C4-2B (cell line): Measurements from ENCODE around the gene PFKP.
"Not testable (repeated sequence)": the region's sequence is repeated elsewhere in the genome, so short reads cannot be mapped to it uniquely, and the experiment has no call there.

ENCODE experiments used
- H3K27ac ChIP-seq: fragments of 450-650 bp; 2 replicates; pipeline ENCODE4 v1.5.1; 2017
- ZFX ChIP-seq: fragments of 450-650 bp; IDR thresholded peaks from 2 replicates; pipeline ENCODE4 v1.6.1; 2017
- TF ChIP-seq, protein P1 (sequence below): fragments of 450-650 bp; conservative IDR thresholded peaks from 2 replicates; pipeline ENCODE4 v1.5.1; 2017; ENCODE audit warnings: mild to moderate bottlenecking

Gene PFKP

DNA sequence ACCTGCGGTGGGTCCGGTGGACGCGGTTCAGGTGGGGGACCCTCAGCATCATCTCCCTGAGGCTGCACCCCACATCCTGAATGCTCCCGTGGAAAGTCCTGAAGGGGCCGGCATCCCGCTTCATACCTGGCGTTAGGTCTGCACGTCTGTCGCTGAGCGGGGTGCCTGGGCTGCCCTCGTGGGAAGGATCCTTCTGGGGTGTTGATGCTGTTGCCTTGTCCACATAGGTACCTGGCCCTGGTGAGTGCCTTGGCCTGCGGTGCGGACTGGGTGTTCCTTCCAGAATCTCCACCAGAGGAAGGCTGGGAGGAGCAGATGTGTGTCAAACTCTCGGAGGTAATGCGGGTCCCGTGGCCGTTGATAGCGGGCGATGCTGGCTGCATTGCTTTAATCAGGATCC, 37.8 kb downstream of the PFKP start:
- no peak overlapping the region for H3K27ac ChIP-seq
- no peak for TF ChIP-seq ZFX
- TF ChIP-seq, protein P1, sequence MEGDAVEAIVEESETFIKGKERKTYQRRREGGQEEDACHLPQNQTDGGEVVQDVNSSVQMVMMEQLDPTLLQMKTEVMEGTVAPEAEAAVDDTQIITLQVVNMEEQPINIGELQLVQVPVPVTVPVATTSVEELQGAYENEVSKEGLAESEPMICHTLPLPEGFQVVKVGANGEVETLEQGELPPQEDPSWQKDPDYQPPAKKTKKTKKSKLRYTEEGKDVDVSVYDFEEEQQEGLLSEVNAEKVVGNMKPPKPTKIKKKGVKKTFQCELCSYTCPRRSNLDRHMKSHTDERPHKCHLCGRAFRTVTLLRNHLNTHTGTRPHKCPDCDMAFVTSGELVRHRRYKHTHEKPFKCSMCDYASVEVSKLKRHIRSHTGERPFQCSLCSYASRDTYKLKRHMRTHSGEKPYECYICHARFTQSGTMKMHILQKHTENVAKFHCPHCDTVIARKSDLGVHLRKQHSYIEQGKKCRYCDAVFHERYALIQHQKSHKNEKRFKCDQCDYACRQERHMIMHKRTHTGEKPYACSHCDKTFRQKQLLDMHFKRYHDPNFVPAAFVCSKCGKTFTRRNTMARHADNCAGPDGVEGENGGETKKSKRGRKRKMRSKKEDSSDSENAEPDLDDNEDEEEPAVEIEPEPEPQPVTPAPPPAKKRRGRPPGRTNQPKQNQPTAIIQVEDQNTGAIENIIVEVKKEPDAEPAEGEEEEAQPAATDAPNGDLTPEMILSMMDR: no peak

GRCh38 chr10:3105905-3106304, 38.6 kb downstream of the PFKP start:
- H3K27ac ChIP-seq: no peak overlapping the region

DNA sequence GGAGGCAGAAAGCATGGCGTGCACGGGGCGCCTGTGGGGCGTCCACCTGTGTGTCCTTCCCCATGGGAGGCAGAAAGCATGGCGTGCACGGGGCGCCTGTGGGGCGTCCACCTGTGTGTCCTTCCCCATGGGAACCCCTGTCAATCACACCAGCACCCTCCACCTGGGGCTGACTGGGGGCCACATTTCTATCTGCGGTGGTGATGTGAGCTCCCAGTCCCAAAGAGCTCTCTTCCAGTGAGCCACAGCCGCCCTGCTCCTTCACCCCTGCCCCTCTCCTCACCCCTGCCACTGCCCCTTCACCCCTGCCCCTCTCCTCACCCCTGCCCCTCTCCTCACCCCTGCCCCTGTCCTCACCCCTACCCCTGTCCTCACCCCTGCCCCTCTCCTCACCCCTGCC, 39.0 kb downstream of the PFKP start:
- not testable (repeated sequence) for H3K27ac ChIP-seq

More at GRCh38 chr10:3105905-3106304, 38.6 kb downstream of the PFKP start:
- TF ChIP-seq ZFX: no peak
- TF ChIP-seq, protein P1: no peak

DNA sequence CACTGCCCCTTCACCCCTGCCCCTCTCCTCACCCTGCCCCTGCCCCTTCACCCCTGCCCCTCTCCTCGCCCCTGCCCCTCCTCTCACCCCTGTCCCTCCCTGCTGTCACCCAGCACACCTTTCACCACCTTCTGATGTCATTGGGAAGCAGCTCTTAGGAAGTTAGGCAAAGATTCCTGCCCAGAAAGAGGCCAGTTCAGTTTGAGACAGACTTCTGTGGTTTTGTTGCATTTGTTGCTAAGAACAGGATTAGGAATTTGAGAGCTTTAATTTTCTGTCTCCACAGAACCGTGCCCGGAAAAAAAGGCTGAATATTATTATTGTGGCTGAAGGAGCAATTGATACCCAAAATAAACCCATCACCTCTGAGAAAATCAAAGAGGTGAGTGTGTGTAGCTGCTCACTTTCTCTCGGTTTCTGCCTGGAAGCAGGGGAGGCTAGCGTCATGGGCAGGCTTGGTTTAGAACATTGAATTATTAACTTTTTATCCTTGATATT, 39.6 kb downstream of the PFKP start:
- no peak for TF ChIP-seq ZFX
- TF ChIP-seq, protein P1: no peak
- no peak overlapping the region for H3K27ac ChIP-seq

- TF ChIP-seq ZFX: no peak
- TF ChIP-seq, protein P1: no peak
- H3K27ac ChIP-seq: no peak overlapping the region
These were observed 40.1 kb downstream of the PFKP start for GRCh38 chr10:3107426-3107961.

GRCh38 chr10:3108033-3108432, 40.7 kb downstream of the PFKP start:
- H3K27ac ChIP-seq: no peak overlapping the region
- TF ChIP-seq, protein P1: no peak
- TF ChIP-seq ZFX: no peak

- no peak for TF ChIP-seq ZFX
- TF ChIP-seq, protein P1: no peak
These were observed 41.3 kb downstream of the PFKP start for GRCh38 chr10:3108575-3109105.

DNA sequence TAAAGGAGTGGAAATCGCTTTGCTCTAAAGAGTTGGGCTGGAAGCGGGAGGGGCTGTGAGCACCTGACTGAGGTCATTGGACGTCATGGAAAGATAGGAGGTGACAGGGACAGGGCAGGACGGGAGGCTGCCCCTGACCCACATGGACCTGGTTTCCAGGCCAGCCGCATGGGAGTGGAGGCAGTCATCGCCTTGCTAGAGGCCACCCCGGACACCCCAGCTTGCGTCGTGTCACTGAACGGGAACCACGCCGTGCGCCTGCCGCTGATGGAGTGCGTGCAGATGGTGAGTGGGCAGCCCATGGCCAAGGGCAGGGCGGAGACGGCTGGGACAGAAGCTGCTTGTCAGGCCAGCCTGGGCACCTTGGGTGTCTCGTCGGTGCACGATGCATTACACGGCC, 41.8 kb downstream of the PFKP start:
- H3K27ac ChIP-seq: no peak overlapping the region
- TF ChIP-seq, protein P1: no peak
- TF ChIP-seq ZFX: no peak

More at GRCh38 chr10:3108575-3109105, 41.3 kb downstream of the PFKP start:
- H3K27ac ChIP-seq: no peak overlapping the region
